Measurements from ENCODE around the gene CDC7.

The CDC7 gene

DNA sequence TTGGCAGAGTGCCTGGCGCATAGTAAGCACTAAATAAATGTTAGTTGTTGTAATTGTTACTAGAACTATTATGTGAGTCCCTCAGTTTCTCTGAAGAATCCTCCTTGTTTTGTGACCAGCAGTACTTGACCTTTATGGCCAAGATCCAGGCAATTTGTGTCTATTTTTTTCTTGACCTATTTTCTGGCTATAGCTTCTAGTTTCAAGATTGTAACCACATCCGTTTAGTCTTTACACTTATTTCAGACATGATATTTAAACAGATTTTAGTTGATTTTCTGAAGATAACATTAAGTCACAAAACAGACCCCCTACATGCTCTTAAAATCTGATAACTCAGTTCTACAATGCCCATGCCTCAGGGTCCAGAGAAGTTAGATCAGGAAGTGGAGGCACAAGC is 50.3 kb downstream of the CDC7 start:
- no peak for FAIRE-seq

DNA sequence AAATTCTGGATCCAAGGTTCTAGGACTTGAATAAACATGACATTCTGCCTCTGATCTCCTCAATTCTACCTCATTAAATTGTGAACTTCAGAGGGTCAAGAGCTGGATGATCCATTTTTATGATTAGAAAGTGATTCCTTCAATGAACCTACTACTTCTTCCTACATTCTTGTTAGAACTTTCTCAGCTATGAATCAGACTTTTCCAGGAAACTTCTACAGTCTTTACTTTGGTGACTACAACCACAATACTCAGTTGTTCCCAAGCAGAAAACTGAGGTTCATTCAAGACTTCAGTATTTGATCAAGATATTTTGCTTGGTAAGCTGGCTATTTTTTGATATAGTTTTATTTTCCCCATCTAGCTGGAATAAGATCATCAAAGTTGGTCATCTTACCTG is 51.4 kb downstream of the CDC7 start:
- FAIRE-seq, result no peak

DNA sequence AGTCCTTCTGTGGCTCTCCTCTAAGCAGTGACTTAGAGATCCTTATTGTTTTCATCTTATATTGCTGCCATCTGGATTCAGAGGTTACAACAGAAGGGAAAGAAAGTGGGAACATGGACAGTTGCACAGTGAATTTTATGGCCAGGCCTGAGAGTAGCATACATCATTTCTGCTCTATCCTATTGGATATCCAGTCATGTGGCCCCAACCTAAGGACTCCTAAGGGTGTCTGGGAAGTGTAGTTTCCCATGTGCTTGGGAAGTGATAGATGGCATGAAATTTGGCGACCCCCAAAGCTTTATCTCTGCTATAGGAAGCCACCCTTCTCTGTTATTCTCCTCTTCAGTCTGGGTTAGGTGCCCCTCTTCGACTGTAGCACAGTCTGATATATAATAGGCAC is 51.9 kb downstream of the CDC7 start:
- FAIRE-seq, result no peak

DNA sequence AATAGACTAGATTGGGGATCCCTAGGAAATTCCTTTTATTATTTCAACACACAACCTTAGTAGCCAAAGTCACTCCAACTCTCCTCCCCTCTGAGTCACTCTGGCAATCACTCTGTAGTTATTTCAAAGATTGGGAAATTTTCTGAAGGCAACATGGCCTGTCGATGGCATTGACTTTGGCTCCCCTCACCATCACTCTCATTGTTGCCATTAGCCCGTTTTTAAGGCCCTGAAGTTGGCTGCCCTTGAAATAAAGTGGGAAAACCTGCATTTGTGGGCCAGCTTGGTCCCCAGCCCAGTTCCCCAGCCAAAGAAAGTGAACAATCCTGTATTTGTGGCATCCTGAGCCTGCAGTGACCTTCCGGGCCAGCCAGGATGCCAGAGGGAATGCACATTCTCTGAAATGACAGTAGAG is 52.5 kb downstream of the CDC7 start:
- FAIRE-seq, result no peak

DNA sequence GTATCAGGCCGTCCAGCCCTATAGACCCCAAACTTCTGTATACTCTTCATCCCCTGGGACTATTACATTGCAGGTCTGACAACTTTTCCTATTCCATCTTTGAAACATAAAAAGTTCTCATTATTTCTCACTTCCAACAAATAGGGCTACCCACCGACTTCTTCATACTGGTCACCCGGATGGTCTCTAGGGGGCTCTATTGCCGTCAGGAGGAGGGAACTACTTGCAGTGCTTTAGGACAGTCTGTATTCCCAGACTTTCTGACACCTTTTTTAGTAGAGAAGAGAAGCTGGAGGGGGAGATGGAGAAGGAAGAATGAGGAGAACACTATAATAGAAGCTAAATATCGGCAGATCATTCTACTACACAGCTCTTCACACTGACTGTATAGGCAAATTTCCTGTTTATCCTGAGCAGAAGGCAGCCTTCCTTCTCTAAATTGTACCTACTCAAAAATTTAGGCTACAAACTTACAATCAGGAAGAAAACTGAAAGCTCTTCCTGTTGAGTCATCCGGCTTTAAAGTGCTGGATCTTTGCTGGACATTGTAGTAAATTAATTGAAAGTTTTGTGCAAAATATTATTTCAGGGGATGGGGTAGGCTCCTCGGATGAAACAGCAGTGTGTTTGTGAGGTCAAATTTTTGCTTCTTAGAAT is 54.6 kb downstream of the CDC7 start:
- no peak for FAIRE-seq

DNA sequence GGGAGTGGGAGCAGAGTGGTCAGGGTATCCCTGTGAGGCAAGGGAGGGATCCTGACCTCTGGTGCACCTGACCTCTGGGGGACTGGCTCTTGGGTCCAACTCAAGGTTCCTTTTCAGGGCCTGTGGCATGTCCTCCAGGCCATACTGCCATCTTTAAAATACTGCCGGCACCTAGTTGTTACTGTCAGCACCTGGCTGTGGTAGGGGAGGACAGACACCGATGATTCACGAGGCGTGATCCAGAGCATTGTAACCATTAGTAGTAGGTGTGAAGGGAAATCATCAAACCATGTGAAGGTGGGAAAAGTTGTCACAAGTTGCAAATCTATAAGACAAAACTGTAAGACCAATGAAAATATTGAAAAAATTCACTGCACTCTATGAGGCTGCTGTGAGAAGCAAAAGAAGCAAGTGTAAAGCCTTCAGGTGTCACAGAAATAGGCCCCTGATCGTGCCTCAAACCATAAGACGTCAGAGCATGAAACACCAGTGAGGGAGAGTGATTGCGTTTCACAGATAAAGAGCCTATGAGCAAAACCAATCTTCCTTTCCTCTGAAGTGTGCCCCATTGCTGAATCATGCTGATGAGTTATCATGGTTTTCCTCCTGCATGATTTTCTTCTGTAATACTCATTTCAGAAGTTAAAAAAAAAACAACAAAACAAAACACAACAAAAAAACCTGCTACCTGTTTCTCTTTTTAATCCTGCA is 55.3 kb downstream of the CDC7 start:
- FAIRE-seq, result no peak

DNA sequence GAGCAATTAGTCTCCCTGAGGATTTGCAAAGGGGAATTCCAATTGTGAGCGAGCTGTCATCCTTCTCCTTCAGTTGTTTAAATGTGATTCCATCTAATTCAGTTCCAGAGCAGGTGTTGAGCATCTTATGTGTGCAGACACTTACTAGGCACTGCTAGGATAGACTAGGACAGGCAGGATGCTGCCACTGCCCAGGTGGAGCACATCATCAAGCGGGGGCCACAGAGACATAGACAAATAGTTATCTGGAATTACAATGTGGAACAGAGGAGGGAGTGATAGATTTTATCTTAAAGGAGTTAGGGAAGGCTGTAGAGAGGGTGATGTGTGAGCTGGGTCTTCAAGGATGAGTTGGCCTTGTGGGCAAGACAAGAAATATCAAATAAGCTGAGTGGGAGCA is 55.9 kb downstream of the CDC7 start:
- no peak for FAIRE-seq

DNA sequence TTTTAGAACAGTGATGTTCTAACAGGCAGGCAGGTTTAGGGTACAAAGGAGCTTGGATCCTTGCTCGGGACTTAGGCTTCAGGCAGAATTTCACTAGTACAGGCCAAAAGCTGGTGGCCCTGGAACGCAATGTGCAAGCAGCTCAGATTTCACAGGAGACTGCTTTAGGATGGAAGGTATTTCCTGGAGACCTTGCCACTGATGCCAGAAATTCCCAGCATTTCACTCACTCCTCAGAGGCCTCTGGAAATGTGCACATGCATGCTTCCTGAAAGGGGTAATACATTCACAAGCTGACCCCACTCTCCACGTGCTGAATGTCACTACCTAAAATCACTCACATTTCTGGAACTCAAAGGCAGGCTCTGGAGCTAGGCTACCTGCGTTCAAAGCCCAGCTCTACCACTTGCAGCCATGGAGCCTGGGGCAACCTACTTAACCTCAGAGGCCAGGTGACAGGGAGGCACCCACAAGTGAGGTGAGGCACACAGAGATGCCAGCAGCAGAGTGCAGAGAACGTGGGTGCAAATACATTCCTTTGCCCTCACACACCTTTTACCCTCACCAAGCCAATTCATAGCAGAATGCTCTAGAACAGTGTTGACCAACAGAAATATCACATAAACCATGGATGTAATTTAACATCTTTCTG is 56.5 kb downstream of the CDC7 start:
- FAIRE-seq, result no peak

DNA sequence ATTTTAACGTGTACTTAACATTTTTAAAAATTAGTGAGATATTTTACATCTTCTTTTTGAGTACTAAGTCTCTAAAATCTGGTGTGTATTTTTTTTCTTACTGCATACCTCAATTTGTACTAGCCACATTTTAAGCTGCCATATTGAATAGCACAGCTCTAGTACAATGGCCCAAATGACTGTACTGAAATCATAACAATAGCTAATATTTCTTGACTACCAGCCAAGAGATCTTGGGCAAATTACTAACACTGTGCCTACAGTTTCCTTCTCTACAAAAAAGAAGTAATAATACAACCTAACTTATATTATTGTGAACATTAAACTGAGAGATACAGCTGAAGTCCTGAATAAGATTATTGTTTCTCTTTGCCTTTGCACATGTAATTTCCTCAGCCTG is 57.2 kb downstream of the CDC7 start:
- no peak for FAIRE-seq

DNA sequence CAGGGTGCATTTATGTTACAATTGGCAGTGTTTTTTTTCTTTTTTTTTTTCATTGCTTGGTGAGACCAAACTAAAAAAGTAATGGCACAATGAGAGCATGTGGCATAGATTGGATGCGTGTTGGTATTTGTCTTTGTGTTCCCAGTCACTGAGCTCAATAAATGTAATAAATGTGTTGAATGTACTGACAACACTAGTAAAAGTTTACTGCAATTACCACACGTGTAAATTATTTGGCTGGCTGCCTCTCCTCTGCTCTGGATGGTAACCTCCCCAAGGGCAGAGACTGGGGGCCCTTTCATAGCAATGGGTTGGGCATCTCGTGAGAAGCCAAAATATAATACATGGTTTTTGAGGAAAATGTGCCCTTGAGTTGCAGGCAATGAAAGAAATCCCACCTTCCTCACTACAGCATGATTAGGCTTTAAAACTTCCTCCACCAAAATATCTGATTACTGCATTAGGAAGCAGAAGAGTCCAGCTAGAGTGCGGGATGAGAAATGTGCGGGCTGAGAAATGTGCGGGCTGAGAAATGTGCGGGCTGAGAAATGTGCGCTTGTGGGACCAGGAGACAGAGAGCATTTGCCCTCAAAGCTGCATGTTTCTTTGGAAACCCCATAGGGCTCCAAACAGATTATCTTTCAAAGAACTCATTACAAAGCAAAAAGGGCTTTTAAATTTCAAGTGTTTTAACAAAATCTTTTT is 58.5 kb downstream of the CDC7 start:
- no peak for FAIRE-seq

DNA sequence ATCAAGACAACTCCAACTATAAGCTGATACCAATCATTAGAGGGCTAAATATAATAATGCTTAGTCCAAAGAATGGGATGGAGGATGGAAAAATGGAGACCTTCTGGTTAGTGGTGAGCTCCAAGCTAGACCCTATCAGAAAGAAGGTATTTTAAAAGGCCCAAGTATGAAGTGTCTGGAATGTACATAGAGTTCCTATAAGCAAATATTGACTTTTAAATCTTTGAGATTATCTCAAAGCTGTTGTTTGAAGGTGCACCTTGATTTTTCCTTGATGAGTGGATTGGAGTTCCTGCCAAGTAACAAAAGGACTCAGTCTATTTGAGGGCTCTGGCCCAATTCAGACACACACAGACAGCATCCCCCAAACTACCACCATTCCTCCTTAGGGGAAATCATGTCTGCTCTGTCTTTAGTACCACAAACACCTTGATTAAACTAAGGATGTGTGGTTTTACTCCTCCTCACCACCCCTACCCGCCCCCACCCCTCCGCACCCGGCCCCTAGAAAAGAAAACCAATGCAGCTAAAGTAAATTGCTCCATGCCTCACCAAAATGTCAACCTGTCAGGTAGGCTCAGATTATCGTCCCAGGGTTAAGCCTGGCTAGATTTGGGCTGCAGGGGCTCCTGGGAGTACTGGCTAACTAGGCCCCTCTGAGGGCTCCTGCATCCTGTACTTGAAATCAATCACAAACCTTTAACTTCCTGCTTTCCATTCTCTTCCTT is 59.4 kb downstream of the CDC7 start:
- no peak for FAIRE-seq

DNA sequence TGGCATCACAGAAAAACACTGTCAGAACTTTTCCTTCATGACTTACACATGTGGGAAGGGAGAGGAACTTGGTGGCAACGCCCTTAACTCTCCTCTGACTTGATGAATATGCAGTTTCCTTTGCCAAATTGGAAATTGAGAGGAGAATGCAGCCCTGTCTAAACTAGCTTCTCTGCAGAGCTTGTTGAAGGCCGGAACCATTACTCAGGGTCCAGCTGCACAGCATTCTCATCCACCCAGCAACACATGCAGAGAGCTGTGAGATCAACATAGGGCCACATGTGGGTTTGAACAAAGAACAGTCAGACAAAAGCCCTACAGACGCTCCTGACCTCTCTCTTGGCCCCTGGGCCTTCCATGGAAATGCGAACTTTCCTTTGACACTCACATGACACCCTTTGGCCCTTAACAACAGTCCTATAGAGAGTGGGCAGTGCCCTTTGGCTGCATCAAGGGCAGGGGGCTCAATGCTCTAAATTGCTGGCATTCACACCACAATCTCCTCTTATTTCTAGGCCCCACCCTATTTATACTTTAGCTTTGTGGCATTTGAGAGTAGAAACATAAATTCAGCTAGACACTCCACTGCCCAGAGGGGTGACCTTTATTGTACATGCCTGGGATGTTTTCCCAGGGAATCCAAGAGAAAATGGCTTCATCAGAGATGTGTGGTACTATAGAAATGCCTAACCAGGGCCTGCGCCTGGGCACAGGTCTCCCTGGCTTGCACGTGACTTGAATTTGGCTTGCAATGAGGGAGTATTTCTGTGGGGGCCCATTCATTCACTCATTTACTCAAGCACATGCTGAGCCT is 64.4 kb downstream of the CDC7 start:
- no peak for FAIRE-seq

DNA sequence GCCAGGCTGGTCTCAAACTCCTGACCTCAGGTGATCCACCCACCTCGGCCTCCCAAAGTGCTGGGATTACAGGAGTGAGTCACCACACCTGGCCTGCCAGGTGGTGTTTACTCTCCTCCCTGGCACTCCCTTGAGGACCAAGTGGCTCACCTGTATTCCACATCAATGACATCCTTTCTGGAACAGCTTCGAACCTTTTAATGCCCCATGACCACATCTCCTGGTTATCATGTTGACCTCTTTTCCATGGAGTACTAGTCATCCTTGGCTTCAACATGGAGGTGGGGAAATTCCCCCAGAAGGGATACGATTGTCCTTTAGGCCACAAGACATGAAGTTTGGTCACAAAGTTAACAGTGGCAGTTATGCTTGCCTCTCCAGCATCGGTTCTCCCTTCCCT is 66.9 kb downstream of the CDC7 start:
- no peak for FAIRE-seq

DNA sequence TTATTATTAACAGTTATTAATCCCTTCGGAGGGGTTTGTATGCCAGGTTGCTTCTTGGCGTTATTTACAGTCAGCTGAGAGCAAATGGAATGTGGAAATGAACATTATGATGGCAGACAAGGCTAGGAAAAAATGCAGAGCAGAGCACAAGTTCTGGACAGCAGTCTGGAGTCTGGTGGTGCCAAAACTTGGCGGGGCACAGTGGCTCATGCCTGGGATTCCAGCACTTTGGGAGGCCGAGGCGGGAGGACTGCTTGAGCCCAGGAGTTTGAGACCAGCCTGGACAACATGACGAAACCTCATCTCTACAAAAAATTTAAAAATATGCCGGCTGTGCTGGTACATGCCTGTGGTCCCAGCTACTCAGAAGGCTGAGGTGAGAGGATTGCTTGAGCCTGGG is 67.6 kb downstream of the CDC7 start:
- no peak for FAIRE-seq

DNA sequence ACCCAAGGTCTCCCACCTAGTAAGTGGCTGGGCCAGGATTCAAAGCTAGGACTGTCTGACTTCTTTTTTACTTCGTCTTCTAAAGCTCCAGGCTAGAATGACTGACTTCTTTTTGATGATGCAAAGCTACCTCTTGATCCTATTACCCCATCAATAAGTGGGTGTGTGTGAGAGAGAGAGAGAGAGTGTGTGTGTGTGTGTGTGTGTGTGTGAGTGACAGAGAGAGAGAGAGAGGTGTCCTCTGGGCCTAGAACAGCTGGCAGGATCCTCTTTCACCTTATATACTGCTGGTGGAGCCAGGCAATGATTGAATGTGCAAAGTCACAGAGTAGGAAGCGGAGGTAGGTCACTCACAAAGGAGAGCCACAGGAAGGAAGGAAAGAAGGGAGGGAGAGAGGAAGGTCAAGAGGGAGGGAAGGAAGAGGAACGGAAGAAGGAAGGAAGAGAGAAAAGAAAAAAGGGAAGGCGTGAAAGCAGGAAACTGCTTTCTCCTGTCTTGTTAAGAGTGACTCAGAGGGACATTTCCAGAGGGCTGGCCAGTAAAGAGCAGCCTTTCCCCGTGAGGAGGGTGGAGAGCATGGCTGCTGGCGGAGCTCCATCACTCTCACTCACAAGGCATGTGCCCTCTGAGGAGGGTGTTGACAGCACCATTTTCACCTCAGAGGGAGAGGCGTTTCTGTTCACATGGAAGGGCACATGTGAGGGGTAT is 68.9 kb downstream of the CDC7 start:
- no peak for FAIRE-seq

DNA sequence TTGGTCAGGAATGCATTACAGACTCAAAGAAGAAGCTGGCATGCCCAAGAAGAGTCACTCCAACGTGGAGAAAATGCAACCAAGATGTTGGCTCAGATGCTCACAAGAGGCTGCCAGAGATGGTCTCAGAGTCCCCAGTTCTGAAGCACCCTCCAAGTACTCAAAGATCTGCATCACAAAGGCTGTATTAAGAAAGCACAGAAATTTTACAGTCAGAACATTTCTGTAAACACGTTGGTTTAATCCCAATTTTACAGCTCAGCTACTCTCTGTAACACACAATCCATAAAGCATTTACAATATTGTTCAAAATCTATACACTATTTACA is 69.4 kb downstream of the CDC7 start:
- no peak for FAIRE-seq

DNA sequence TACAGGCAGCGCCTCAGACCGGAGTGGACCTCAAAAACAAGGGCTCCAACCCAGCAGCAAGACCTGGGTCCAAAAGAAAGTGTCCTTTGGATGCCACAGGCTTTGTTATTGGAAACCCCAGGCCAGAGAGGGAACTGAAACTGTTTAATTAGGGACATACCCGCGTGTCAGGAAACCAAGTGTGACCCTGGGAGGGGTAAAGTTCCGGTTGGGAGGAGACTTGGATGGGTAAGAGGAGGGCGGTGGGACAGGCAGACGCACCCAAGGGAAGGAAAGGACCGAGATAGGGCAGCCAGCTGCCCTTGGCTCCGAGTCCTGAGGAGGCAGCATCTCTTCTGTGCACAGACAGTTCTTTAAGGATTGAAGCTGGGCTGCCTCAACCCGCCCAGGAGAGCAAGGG is 71.4 kb downstream of the CDC7 start:
- no peak for FAIRE-seq
